G401 (cell line): Measurements from ENCODE around the gene NAPB. TPM values are rescaled to one million over a fixed set of nuclear protein-coding genes. Genes with fewer than 3 reads are reported as not detected.
A peak's percentile ranks its signal among the peaks of the same experiment; 100 is the strongest.

ENCODE experiments used
- DNase-seq: peaks from one replicate; pipeline ENCODE4 v3.0.0-alpha.2; 2015; ENCODE audit warnings: low spot score
- in situ Hi-C: cut with HindIII; loops from 2 replicates; pipeline ENCODE4 v1.10.0; 2016; ENCODE audit warnings: low sequenced_read_pairs, mixed read lengths
- total RNA-seq: library from RNA; depleted of rRNA; stranded (reverse); fragments of >200 nt; shearing (Covaris generic); gene quantifications from 2 replicates; pipeline ENCODE4 v1.2.3, GENCODE V29; 2014

NAPB gene
- total RNA-seq, 1 experiment from 2014 or later, result 3.7 TPM

DNA sequence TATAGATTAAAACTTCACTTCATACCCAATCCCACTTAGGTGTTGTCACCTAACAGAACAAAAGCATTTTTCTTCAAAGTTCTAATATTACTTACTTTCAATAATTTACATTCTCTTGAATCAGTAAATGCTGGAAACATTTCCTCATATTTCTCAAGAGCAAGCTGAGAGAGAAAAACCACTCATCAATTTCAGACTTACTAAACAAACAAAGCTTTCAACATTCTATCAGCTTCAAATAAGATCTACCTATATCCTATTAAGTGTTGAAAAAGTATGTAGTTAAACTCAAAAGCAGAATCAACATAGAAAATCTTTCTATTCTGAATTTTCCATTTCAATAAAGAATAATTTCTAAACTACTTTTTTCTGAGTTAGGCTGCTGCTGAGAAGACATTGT lies 41.5 kb downstream of the NAPB start:
- DNase-seq, result no peak
- in situ Hi-C loops, result no loop called here

DNA sequence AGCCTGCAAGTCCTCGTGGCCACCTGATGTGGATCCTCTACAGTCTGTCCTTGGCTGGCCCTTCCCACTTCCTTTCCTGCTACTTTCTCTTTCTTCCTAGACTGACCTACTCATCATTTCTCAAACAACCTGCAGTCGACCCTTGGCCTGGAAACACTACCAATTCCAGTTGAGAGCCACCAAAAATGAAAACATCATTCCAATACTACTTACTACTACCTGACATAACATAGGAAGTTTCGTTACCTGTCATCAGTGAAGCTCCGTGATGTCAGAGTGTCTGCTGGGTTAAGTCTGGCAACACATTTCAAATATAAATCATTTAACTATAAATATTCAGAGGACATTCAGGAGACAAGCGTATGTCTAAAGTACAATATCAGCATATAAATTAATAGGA lies 45.5 kb downstream of the NAPB start:
- no peak for DNase-seq
- in situ Hi-C loops, result no loop called here

DNA sequence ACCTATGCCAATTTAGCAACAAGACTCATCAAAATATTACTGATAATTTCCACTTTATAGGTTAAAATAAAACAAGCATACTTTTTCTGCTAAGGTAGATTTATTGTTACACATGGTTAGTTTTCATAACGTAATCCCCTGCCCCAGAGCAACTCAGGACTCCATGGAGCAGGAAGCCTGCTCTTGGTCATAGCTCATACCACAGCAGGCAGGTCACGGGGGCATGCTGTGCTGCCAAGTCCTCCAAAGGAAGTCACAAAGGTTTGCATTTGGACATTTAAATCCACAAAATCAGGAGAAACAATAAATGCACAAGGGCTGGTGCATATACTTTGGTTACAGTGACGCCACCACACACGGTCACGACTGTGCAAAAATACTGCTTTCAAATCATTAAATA lies 46.8 kb downstream of the NAPB start:
- in situ Hi-C loops, result no loop called here

DNA sequence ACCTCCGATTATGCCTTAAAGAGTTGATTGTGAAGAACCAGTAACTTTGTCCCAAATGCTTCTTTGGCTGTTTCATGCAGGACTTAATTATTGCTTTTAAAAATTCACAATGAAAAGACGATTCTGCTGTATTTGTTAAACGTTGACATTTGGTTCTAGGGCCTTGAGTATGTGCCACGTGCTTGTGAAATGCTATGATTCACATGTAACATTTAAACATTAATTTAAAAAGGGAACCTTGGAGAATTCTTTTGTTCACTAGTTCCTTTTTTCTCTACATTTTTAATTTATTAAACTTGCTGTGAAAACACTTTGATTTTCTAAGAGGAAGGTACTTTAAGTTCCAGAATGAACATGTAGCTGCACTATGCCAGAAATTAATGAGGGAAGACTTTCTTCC lies 49.8 kb downstream of the NAPB start:
- in situ Hi-C loops, result no loop called here
- DNase-seq, result no peak

More for the DNA sequence above, 46.8 kb downstream of the NAPB start:
- DNase-seq, result no peak

DNA sequence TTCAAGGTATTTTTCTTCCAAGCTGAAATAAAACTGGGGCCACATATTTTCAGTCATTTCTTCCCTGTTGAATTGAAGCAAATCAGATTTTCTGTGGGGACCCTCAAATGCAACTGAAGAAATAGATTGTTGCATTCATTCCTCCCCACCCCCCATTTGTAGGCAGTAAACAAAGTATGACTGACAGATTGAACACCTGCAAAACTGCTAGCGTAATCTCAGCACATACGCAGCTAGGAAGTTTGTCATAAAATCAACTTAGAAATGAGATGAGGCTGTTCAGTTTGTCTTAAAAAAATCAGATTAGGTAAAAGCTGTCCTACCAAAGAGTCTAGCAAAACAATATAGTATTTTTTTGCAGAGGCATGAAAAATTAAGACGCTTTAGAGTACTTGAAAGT lies 50.4 kb downstream of the NAPB start:
- DNase-seq, result no peak
- in situ Hi-C loops, result no loop called here

DNA sequence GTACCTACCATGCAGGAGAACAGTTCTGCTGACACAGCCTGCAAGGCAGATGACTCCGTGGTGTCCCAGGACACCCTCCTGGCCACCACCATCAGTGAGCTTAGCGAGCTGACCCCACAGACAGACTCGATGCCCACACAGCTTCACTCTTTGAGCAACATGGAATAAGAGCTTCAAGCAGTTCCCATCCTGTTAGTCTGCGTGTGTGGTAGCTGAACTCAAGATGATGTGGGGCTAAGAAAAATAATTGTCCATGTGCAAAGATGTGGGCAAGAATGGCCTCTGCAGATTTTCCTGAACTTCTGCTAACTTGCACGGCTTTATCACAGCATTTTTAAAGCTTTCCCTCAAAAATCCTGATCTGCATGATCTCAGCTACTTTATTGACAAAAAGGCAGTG lies 51.0 kb downstream of the NAPB start:
- in situ Hi-C loops, result no loop called here
- no peak for DNase-seq

DNA sequence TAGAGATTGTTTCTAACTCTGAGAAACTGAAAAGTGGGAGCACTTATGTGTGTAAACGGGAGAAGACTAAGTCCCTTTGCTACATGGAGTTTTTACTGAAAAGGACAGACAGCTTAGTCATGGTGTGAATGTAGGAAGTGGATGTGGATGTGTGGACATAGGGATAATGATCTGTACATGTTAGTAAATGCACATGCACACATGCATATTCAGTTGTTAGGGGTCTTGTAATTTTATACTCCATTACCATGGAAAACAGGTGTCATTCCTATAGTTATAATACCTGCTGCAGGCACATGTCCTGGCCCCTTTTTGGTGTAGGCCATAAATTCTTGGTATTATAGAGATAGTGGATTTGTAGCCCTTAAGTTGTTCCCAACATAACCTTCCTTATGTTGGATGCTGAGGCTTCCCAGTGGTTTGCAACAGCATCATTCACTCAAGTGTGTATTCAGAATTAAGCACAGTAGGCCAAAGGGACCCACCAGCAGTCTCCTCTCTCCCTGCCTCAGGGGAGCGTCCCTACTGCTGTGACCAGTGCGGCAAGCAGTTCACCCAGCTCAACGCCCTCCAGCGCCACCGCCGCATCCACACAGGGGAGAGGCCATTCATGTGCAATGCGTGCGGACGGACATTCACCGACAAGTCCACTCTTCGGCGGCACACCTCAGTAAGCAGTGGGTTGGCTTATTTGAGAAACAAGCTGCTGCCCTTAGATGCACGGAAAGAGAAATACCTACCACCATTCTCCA lies 52.0 kb downstream of the NAPB start:
- no peak for DNase-seq

DNA sequence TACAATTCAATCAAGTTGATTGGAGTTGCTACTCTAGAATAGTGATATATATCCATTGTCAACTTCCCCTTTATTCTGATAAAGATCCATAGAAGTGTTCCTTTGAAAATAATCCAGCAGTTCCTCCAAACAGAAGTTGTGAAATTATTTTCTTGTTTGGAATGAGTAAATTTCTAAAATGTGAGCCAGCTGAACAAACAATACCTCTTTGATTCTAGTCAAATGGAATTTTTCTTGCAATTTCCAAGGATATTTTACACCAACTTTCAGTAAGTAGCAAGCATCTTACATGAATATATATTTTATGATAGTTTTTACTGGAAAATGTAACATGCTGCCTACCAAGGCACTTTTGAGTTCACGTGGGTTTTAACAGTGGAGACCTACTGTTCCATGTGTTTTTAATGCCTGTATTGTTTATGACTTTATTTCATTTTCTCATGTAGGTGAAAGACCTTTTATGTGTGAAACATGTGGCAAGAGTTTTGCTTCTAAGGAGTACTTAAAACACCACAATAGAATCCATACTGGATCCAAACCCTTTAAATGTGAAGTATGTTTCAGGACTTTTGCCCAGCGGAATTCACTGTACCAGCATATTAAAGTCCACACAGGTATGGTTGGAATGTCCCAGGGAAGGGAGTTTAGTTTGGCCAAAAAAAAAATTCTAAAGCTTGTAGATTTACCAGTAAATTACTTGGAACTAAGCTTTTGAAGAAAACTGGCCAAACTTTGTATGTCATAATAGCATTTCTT lies 52.8 kb downstream of the NAPB start:
- DNase-seq, result no peak
- in situ Hi-C loops, result no loop called here

More for the DNA sequence above, 52.0 kb downstream of the NAPB start:
- in situ Hi-C loops, result no loop called here

DNA sequence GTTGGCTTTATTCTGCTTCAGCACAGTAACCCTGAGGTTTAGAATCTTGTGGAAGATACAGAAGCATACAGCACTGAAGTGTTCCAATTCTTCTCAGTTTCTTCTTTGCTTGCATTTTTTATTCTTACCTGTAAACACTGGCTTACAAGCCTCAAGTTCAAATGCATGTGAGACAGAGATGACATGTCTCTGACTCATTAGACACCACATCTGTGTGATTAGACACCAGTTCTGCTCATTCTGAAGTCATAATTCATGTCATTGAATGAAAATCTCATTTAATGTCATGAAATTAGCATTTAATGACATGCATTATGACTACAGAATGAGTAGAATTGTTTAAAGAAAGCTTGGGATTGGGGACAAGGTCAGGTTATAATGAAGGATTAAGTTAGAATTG lies 53.5 kb downstream of the NAPB start:
- in situ Hi-C loops, result no loop called here
- DNase-seq, result no peak

DNA sequence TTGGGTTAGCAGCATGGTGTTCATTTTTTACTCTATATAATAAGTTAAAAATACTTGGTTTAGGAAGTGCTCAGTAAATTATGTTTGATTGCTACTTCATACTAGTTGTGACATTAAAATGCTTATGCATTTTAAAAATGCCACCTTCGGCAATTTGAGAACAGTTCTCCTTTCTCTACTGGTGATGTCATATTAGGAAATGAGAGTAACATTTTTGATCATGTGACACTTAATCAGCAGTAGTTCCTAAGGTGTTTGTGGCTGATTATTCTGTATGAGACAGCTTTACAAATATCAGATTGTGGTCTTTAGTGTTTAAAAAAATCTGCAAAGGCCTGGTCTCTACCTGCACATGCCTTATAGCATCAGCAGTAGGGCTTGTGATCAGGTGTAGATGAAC lies 54.9 kb downstream of the NAPB start:
- in situ Hi-C loops, result no loop called here
- DNase-seq, result no peak

DNA sequence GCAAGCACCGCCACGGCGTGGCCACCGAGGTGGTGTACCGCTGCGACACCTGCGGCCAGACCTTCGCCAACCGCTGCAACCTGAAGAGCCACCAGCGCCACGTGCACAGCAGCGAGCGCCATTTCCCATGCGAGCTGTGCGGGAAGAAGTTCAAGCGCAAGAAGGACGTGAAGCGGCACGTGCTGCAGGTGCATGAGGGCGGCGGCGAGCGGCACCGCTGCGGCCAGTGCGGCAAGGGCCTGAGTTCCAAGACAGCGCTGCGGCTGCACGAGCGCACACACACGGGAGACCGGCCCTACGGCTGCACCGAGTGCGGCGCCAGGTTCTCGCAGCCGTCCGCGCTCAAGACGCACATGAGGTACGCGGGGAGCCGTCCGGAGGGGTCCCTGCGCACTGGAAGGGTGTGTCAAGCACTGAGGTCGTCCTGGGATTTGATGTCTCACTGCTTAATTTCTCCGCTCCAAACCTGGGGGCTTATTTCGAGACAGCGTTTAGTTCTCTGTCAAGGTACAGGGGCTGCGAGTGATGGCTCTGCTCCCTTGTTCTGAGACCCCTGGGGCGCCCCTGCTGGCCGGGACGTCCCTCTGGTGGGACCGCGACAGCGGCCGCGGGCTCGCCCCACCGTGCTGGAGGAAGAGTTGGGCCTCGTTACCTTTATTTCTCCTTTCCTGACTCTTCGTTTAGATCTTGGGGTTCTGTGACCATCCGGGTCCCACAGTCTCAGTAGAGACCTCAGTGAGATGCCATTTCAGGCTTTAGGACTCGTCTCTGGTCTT lies 55.7 kb downstream of the NAPB start:
- in situ Hi-C loops, result no loop called here
- no peak for DNase-seq

DNA sequence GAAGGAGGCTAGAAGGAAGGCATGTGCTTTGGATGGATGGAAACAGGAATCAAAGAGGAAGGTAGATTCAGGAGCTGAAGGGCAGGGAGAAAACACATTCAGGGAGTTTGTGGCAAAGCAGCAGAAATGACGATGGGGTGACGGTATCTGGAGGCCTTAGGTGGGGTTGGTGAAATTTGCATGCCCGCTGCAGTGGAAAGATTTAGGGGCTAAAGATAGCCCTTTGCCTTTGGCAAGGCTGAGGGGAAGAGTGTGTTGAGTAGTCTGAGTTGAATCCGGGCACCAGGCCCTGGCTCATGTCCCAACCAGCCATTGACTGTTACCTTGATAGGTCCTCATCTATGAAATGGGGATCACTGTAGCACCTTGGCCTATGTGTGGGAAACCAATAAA lies 58.0 kb downstream of the NAPB start:
- peak; percentile 23 for DNase-seq
- in situ Hi-C loops, result no loop called here

DNA sequence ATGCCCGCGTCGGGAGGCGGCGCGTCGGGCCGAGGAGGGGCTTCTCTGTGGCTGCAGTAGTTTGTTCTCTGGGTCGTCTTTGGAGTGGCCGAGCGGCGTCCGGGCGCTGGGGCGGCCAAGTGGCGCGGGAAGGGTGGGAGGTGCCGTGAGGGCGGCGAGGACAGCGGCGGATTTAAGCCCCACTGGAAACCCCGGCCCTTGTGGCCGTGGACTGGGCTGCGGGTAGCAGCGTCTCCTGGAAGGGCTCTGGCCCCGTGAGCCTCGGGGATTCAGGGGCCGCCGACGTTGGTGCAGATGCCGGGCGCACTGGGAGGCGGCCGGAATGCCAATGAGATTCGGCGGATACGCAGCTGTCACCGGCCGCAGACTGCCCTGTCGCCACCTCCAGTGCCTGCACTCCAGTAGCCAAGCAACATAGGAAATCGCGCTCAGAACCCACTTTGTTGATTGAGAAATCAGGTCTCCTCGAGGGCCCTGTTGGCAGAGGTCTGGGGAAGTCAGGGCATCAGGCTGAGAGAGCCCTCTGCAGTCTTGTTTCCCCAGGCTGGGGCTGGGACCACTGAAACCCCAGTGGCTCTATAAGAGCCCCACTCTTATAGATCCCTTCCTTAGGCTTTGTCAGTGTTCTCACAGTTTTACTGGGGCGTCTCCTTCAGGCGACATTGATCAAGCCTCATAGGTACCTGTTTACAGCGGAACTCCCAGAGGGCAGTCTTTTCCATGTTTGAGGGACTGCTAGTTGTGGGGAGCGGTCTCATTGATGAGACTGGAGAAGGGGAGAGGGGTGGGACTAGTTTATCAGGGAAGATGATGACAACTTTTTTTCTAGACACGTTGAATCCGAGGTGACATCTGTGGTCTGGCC lies 58.7 kb downstream of the NAPB start:
- peak; percentile 32 for DNase-seq
- in situ Hi-C loops, result no loop called here

DNA sequence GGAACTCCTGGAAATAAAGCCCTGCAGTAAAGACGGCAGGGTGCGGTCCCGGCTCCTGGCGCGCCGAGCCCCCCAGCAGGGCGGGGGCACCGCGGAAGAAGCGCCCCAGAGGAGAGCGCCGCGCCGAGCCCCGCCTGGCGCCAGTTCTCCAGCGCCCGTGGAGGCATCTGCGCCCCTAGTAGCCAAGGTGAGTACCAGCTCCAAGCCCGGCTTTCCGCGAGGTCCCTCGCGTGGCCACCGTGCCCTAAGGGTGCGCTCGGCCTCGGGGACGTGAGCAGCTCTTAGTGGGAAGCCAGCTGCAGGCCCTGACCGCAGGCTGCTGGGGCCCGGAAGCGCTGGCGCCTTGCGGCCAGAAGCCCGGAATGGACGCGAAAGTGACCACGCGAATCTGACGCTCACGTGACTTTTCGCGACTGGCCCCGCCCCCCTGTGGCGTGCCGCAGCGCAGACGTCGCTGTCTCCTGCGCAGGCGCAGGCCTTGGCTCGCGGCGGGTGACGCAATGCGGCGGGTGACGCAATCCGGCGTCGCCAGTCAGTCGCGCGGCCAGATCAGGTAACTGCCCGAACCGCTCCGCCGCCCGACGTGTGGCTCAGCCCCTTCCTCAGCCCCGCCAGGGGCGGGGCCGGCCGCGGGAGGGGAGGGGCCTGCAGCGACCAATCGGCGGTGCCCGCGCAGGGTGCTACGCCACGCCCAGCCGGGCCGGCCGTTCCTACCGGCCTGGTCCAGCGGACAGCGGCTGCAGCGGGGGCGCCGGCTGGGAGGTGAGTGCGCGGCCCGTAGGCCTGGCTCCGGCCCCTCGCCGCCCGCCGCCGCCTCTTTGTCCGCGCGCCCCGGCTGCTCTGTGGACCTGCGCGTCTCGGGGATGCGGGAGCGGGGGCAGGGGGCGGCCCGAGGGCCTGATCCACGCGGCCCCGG lies 59.6 kb downstream of the NAPB start, which contains the start of gene GZF1:
Gene GZF1 (plus strand): TSS at position 707 of the 916 bp plus-strand sequence. CDS start 2,202 bp downstream, outside the sequence.
- in situ Hi-C loops, result no loop called here
- DNase-seq, result peak; percentile 97

DNA sequence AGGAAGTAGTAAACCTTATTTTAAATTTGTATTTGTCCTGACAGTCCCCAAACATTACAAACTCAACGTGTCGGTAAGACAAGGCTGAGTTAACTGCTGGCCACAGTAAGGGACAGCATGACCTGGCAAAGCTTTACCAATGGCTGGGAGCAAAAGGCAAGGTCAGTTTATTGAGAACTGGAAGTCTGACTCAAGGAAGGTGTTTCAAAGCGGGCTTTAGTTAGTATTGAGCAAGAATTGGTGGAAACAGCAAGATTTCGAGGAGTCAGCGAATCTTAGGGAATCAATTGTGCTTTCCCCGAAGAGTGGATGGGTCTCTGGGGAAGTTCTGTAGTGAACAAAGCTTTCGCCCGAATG lies 60.2 kb downstream of the NAPB start:
- no peak for DNase-seq
- in situ Hi-C loops, result no loop called here

DNA sequence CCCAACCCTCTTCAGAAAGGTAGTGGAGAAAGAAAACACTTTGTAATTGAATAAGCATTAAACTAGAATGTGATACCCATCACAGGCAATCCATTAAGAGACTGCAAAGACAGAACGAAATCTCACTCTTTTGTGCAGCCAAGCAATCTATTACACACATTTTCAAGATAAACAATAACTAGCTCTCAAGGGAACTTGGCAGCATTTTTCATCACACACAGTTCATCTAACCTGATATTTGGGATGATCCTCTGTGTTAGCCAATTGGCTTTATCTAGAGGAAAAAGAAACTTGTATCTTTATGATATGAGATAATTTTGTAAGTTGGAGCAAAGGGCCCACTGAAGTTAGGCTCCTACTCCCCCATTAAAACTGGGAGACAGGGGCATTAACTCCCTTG lies 60.8 kb downstream of the NAPB start:
- in situ Hi-C loops, result no loop called here
- no peak for DNase-seq

DNA sequence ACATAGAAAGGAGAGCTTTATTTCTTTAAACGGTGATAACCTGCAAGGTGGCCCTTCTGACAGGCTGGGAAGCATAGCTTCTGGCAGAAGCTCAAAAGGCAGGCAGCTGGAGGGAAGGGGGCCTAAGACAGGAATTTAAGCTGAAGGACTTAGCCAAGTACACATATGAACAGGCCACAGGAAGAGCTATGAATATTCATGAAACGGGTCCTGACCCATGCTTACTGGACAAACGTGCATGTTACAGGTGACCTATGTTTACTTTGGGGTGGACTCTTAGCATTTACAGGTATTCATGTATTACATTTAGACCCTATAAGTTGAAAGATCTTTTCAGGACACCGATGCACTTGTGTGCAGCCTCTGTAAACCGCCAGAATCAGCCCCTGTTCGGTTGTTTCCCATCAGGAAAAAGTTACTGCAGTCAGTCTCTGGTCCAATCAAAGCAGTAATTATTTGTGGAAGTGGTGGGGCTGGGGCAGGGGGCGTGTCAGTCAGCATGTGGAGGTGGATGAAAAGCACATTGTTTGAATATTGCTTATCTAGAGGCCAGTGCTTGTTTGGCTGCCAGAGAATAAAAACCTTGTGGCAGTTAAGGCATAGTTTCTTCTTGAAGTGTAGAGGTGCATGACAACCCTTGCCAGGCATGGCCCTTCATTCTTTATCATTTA lies 62.2 kb downstream of the NAPB start:
- DNase-seq, result peak; percentile 10
- in situ Hi-C loops, result no loop called here

DNA sequence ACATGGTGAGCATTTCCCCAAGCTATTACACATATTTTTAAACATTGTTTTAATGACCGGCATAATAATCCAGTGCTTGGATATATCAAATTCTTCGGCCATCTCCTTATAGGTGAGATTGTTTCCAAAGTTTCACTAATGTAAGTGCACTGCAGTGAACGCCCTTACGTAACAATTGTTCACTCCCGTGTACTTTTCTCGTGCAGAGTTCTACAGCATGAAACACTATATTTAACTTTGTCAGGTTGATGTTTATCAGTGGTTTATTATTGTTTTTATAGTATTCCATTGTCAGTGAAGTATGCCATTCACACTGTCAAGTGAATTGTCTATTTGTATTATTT lies 62.8 kb downstream of the NAPB start:
- in situ Hi-C loops, result no loop called here
- DNase-seq, result no peak
